ENCODE results near the gene PRKAR1B. TPM values are rescaled to one million over a fixed set of nuclear protein-coding genes. Genes with fewer than 3 reads are reported as not detected.
A peak's percentile ranks its signal among the peaks of the same experiment; 100 is the strongest.
"Not testable (repeated sequence)": the region's sequence is repeated elsewhere in the genome, so short reads cannot be mapped to it uniquely, and the experiment has no call there.

PRKAR1B gene
- total RNA-seq, 1 experiment from 2014 or later: 24.8 TPM

GRCh38 chr7:638256-639011 is 88.6 kb downstream of the PRKAR1B start:
- CTCF ChIA-PET: interaction anchor here (0.5 kb wide), 1 partner anchor 174 kb away, joined by 5 read pairs; no protein-coding TSS in a partner anchor
- H3K4me3 Mint-ChIP-seq (ENCODE audit: low read depth, unreplicated experiment): no peak overlapping the region
- intact Hi-C loops (cut with micrococcal nuclease; ENCODE audit: unreplicated experiment): loop anchor here (10.0 kb wide), 1 partner anchor 114 kb away; no protein-coding TSS in a partner anchor
- peaks cover 23% of the 10 kb centered on the region for H3K27me3 Mint-ChIP-seq (ENCODE audit: unreplicated experiment)
- no peak for DNase-seq
- TF ChIP-seq CTCF (IDR thresholded peaks at IDR 0.05; ENCODE audit: unreplicated experiment): no peak
- peaks cover 21% of the 10 kb centered on the region for H3K4me1 Mint-ChIP-seq (ENCODE audit: low read depth, unreplicated experiment)
- peaks cover 14% of the 10 kb centered on the region for H3K36me3 Mint-ChIP-seq (ENCODE audit: insufficient read depth, unreplicated experiment)
- no peak overlapping the region for H3K27ac Mint-ChIP-seq (ENCODE audit: unreplicated experiment)
- BruUV-seq (replicated peaks): no TSS peak
- no peaks in the 10 kb centered on the region for H3K9me3 Mint-ChIP-seq (ENCODE audit: low read depth, unreplicated experiment)

DNA sequence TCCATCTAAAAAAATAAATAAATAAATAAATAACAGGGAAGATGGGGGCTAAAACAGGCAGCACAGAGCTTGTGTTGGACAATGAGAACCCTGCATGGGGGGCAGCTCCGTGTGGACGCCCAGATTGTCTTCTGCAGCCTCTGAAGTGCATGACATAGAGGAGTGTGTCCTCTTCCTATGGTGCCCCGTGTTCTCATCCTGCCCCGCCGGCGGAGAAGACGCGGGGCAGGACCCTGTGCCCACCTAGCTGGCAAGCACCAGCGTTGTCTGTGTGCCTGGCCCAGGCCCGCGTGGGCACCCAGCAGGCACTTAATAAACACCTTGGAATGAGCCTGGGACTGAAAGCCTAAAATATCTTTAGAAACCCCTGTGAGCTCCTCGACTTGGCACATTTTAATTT is 89.3 kb downstream of the PRKAR1B start:
- no peak overlapping the region for H3K27ac Mint-ChIP-seq (ENCODE audit: unreplicated experiment)
- intact Hi-C loops (cut with micrococcal nuclease; ENCODE audit: unreplicated experiment): loop anchor here (2.0 to 10.0 kb wide), 2 partner anchors 113 to 317 kb away; no protein-coding TSS in a partner anchor
- CTCF ChIA-PET: interaction anchor here (0.5 to 1.6 kb wide), 2 partner anchors 175 to 224 kb away, joined by 4 to 5 read pairs; no protein-coding TSS in a partner anchor
- H3K4me3 Mint-ChIP-seq (ENCODE audit: low read depth, unreplicated experiment): no peak overlapping the region
- no peak for DNase-seq
- TF ChIP-seq CTCF (IDR thresholded peaks at IDR 0.05; ENCODE audit: unreplicated experiment): no peak
- BruUV-seq (replicated peaks): no TSS peak
- peaks cover 23% of the 10 kb centered on the region for H3K27me3 Mint-ChIP-seq (ENCODE audit: unreplicated experiment)
- peaks cover 14% of the 10 kb centered on the region for H3K36me3 Mint-ChIP-seq (ENCODE audit: insufficient read depth, unreplicated experiment)
- peaks cover 21% of the 10 kb centered on the region for H3K4me1 Mint-ChIP-seq (ENCODE audit: low read depth, unreplicated experiment)
- no peaks in the 10 kb centered on the region for H3K9me3 Mint-ChIP-seq (ENCODE audit: low read depth, unreplicated experiment)

GRCh38 chr7:636396-636795 is 90.7 kb downstream of the PRKAR1B start:
- DNase-seq: peak; percentile 87
- H3K27ac Mint-ChIP-seq (ENCODE audit: unreplicated experiment): peak overlapping the region; percentile 44
- H3K4me1 Mint-ChIP-seq (ENCODE audit: low read depth, unreplicated experiment): peaks cover 21% of the 10 kb centered on the region
- intact Hi-C loops (cut with micrococcal nuclease; ENCODE audit: unreplicated experiment): loop anchor here (2.0 to 10.0 kb wide), 2 partner anchors 112 to 316 kb away; no protein-coding TSS in a partner anchor
- peak; percentile 91 for TF ChIP-seq CTCF (IDR thresholded peaks at IDR 0.05; ENCODE audit: unreplicated experiment)
- peaks cover 23% of the 10 kb centered on the region for H3K27me3 Mint-ChIP-seq (ENCODE audit: unreplicated experiment)
- peaks cover 20% of the 10 kb centered on the region for H3K36me3 Mint-ChIP-seq (ENCODE audit: insufficient read depth, unreplicated experiment)
- H3K9me3 Mint-ChIP-seq (ENCODE audit: low read depth, unreplicated experiment): no peaks in the 10 kb centered on the region
- no TSS peak for BruUV-seq (replicated peaks)
- CTCF ChIA-PET: interaction anchor here (0.5 to 2.0 kb wide), 15 partner anchors 58 to 557 kb away, joined by 3 to 23 read pairs (median 4); no protein-coding TSS in a partner anchor
- peak overlapping the region; percentile 82 for H3K4me3 Mint-ChIP-seq (ENCODE audit: low read depth, unreplicated experiment)

- peak overlapping the region; percentile 44 for H3K27ac Mint-ChIP-seq (ENCODE audit: unreplicated experiment)
- peaks cover 18% of the 10 kb centered on the region for H3K4me1 Mint-ChIP-seq (ENCODE audit: low read depth, unreplicated experiment)
These were observed 91.2 kb downstream of the PRKAR1B start for GRCh38 chr7:635687-636382.

More at GRCh38 chr7:635687-636382, 91.2 kb downstream of the PRKAR1B start:
- Mint-ChIP-seq H3K27me3 (ENCODE audit: unreplicated experiment) (peaks cover 18% of the 10 kb centered on the region), H3K36me3 (ENCODE audit: insufficient read depth, unreplicated experiment) (peaks cover 20% of the 10 kb centered on the region), H3K4me3 (ENCODE audit: low read depth, unreplicated experiment) (peak overlapping the region; percentile 82)
- not testable (repeated sequence) for H3K9me3 Mint-ChIP-seq (ENCODE audit: low read depth, unreplicated experiment); BruUV-seq (replicated peaks)
- intact Hi-C loops (cut with micrococcal nuclease; ENCODE audit: unreplicated experiment): loop anchor here (2.0 to 10.0 kb wide), 2 partner anchors 111 to 315 kb away; no protein-coding TSS in a partner anchor
- CTCF ChIA-PET: interaction anchor here (0.6 to 2.0 kb wide), 11 partner anchors 98 to 1892 kb away, joined by 3 to 23 read pairs (median 4); no protein-coding TSS in a partner anchor
- peak; percentile 19 for DNase-seq
